Trophoblast cell (in vitro differentiated cells and primary cell): ENCODE results near the gene AGAP1.

Source experiments
- DNase-seq, 2 donors: peaks; one replicate each; pipeline ENCODE4 v3.0.0-alpha.2; 2016
- H2AFZ ChIP-seq: 2 replicates; pipeline ENCODE4 v1.6.1; 2013; ENCODE audit warnings: low read length, moderate library complexity, mild to moderate bottlenecking; ENCODE audit not compliant: insufficient read depth, poor library complexity
- H2AK5ac ChIP-seq: 2 replicates; pipeline ENCODE4 v1.6.1; 2013; ENCODE audit warnings: mild to moderate bottlenecking, low read length
- H2BK120ac ChIP-seq: 2 replicates; pipeline ENCODE4 v1.6.1; 2013; ENCODE audit warnings: low read length, mild to moderate bottlenecking, moderate library complexity; ENCODE audit not compliant: insufficient read depth, poor library complexity
- H2BK12ac ChIP-seq: 2 replicates; pipeline ENCODE4 v1.6.1; 2013; ENCODE audit warnings: mild to moderate bottlenecking, low read length, moderate library complexity
- H2BK5ac ChIP-seq: 2 replicates; pipeline ENCODE4 v1.6.1; 2013; ENCODE audit warnings: low read length, low read depth, moderate library complexity, mild to moderate bottlenecking; ENCODE audit not compliant: poor library complexity
- H3K14ac ChIP-seq: 2 replicates; pipeline ENCODE4 v1.6.1; 2013; ENCODE audit warnings: mild to moderate bottlenecking, low read length
- H3K18ac ChIP-seq: 2 replicates; pipeline ENCODE4 v1.6.1; 2013; ENCODE audit warnings: mild to moderate bottlenecking, low read length
- H3K23ac ChIP-seq: 2 replicates; pipeline ENCODE4 v1.6.1; 2013; ENCODE audit warnings: low read length
- H3K27ac ChIP-seq: 2 replicates; pipeline ENCODE4 v1.5.1; 2013; ENCODE audit warnings: low read depth, mild to moderate bottlenecking, inconsistent platforms, low read length, moderate library complexity
- H3K27me3 ChIP-seq: 2 replicates; pipeline ENCODE4 v1.6.1; 2013; ENCODE audit warnings: inconsistent platforms, mild to moderate bottlenecking, low read length, moderate library complexity; ENCODE audit not compliant: insufficient read depth
- H3K36me3 ChIP-seq, 2 experiments: 1 replicate in 1 of 2; 2 replicates in 1 of 2; pipeline ENCODE4 v1.6.1; 2013; ENCODE audit warnings: low read length in 2 of 2, mild to moderate bottlenecking in 2 of 2, moderate library complexity in 1 of 2; ENCODE audit not compliant: insufficient read depth in 2 of 2, control insufficient read depth in 1 of 2
- H3K4ac ChIP-seq: 2 replicates; pipeline ENCODE4 v1.6.1; 2013; ENCODE audit warnings: low read depth, mild to moderate bottlenecking, low read length, moderate library complexity
- H3K4me1 ChIP-seq, 2 experiments: 1 replicate in 1 of 2; 2 replicates in 1 of 2; pipeline ENCODE4 v1.6.1; 2013; ENCODE audit warnings: low read length in 2 of 2, mild to moderate bottlenecking in 2 of 2, moderate library complexity in 1 of 2; ENCODE audit not compliant: insufficient read depth in 2 of 2, control insufficient read depth in 1 of 2
- H3K4me2 ChIP-seq: 2 replicates; pipeline ENCODE4 v1.6.1; 2013; ENCODE audit warnings: inconsistent platforms, mild to moderate bottlenecking, low read length, moderate library complexity
- H3K4me3 ChIP-seq: 2 replicates; pipeline ENCODE4 v1.5.1; 2013; ENCODE audit warnings: mild to moderate bottlenecking, low read depth, low read length, inconsistent platforms
- H3K79me1 ChIP-seq: one replicate; pipeline ENCODE4 v1.6.1; 2013; ENCODE audit warnings: low read length
- H3K79me2 ChIP-seq: 2 replicates; pipeline ENCODE4 v1.6.1; 2013; ENCODE audit warnings: low read length, mild to moderate bottlenecking; ENCODE audit not compliant: control insufficient read depth, insufficient read depth, poor library complexity
- H3K9ac ChIP-seq: 2 replicates; pipeline ENCODE4 v1.6.1; 2013; ENCODE audit warnings: mild to moderate bottlenecking, low read length
- H3K9me3 ChIP-seq: 2 replicates; pipeline ENCODE4 v1.6.1; 2013; ENCODE audit warnings: low read depth, mild to moderate bottlenecking, control low read depth, inconsistent platforms, low read length; ENCODE audit not compliant: insufficient read depth
- H4K12ac ChIP-seq: 2 replicates; pipeline ENCODE4 v1.6.1; 2013; ENCODE audit warnings: low read depth, mild to moderate bottlenecking, low read length, moderate library complexity
- H4K8ac ChIP-seq: 2 replicates; pipeline ENCODE4 v1.6.1; 2013; ENCODE audit warnings: low read depth, mild to moderate bottlenecking, low read length, moderate library complexity
- H4K91ac ChIP-seq: one replicate; pipeline ENCODE4 v1.6.1; 2013; ENCODE audit warnings: low read depth, mild to moderate bottlenecking, low read length, moderate library complexity
- WGBS: extraction: QIAGEN DNeasy Blood & Tissue Kit; methylation state at CpG from one replicate; pipeline ENCODE4 v1.1.7; 2013; ENCODE audit warnings: missing lambda C conversion rate; ENCODE audit not compliant: insufficient read length, insufficient coverage; ENCODE audit errors: extremely low coverage; 5-methylcytosine and 5-hydroxymethylcytosine counted together

The AGAP1 gene

GRCh38 chr2:235770909-235771820 lies 277.3 kb downstream of the AGAP1 start:
- no peak overlapping the region for H3K27ac ChIP-seq
- no peak overlapping the region for H3K14ac ChIP-seq
- H2AFZ ChIP-seq: no peak overlapping the region
- H3K36me3 ChIP-seq: peaks cover 0 to 1% of the 10 kb centered on the region in 2 experiments
- no CpG with 5 or more reads among the region's 23 CpGs for WGBS
- H3K4ac ChIP-seq: no peak overlapping the region
- no peak overlapping the region for H3K4me3 ChIP-seq
- no peak overlapping the region for H3K9ac ChIP-seq
- no peaks in the 10 kb centered on the region for H3K9me3 ChIP-seq
- H3K27me3 ChIP-seq: no peaks in the 10 kb centered on the region
- H2AK5ac ChIP-seq: no peak overlapping the region
- H3K79me1 ChIP-seq: no peaks in the 10 kb centered on the region
- no peak overlapping the region for H3K18ac ChIP-seq
- no peak overlapping the region for H3K4me2 ChIP-seq
- no peak overlapping the region for H4K8ac ChIP-seq
- H3K23ac ChIP-seq: no peak overlapping the region
- no peaks in the 10 kb centered on the region for H3K79me2 ChIP-seq
- H4K91ac ChIP-seq: no peak overlapping the region
- no peak overlapping the region for H4K12ac ChIP-seq
- H3K4me1 ChIP-seq: no peaks in the 10 kb centered on the region
- H2BK120ac ChIP-seq: no peak overlapping the region
- H2BK12ac ChIP-seq: no peak overlapping the region
- no peak for DNase-seq
- H2BK5ac ChIP-seq: no peak overlapping the region

DNA sequence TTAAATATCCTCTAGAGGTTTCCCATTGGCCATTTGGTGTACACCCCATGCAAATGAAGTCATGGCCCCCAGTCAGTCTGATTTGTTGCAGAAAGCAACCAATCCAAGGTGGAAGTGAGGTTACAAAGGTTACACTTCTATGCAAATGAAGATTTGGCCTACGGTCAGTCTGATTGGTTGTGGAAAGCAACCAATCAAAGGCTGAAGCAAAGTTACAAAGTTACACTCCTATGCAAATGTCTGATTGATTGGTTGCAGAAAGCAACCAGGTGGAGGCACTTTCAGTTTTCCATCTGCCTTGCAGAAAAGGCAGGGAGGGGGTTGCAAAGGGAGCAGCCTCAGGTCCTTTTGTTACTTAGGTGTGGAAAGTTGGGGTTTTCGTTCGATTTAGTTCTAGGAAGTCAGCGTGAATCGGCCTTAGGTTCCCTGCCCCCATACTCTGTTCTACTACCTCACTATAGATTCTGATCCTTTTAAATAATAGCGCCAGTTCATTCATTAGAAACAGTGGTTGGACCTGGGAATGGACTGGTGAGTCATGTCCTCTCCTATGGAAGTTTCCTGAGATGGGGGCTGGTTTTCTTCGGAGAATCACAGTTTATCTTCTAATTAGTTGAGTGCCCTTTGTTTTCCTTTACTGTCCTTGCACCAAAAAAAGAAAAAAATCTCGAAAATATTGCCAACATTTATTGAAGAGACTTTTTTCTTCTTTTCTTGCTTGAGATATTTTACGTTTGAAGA lies 279.5 kb downstream of the AGAP1 start:
- H3K23ac ChIP-seq: no peak overlapping the region
- H2BK120ac ChIP-seq: no peak overlapping the region
- no peak overlapping the region for H4K8ac ChIP-seq
- no peak for DNase-seq
- H3K4me3 ChIP-seq: no peak overlapping the region
- no peak overlapping the region for H2AK5ac ChIP-seq
- no peak overlapping the region for H4K91ac ChIP-seq
- H3K27me3 ChIP-seq: no peaks in the 10 kb centered on the region
- no peaks in the 10 kb centered on the region for H3K79me1 ChIP-seq
- no peak overlapping the region for H3K4ac ChIP-seq
- H3K4me1 ChIP-seq: peaks cover 0 to 2% of the 10 kb centered on the region in 2 experiments
- H3K18ac ChIP-seq: no peak overlapping the region
- H2BK5ac ChIP-seq: no peak overlapping the region
- no peak overlapping the region for H2BK12ac ChIP-seq
- no peak overlapping the region for H3K4me2 ChIP-seq
- no peak overlapping the region for H3K14ac ChIP-seq
- no peaks in the 10 kb centered on the region for H3K79me2 ChIP-seq
- no peak overlapping the region for H2AFZ ChIP-seq
- H3K27ac ChIP-seq: no peak overlapping the region
- no CpG with 5 or more reads among the region's 9 CpGs for WGBS
- H3K9me3 ChIP-seq: no peaks in the 10 kb centered on the region
- H4K12ac ChIP-seq: no peak overlapping the region
- H3K9ac ChIP-seq: no peak overlapping the region
- H3K36me3 ChIP-seq: peaks cover 0 to 1% of the 10 kb centered on the region in 2 experiments

DNA sequence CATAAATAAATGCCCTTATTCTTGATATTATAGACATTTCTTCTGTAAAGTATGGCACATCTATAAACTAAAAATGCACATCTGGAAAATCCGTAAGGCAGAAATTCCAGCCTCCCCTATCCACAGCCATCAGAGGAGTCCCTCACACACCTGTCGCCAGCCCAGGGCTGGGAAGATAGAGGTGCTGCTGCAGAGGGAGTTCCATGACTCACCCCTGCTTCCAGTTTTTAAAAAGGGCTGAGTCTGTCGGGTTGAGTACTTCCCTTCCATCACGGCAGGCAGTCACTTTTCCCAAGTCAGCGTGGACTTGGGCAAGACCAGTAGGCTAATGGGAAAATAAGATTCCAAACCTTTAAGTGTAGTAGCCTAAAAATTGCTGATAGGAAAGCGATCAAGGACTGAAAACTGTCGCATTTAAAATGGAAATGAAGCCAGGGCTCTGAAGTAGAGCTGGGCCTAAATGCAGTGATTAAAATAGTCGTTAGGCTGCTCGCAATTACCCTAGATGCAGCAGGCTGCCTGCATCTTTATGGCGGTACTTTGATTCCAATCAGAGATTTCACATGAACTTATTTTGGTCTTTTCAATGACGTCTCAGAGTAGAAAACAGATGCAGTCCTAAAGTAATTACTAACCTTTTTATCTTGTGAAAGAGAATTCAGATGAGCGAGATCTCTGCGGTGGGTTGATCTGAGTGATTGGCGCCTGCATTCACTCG lies 280.5 kb downstream of the AGAP1 start:
- no peak overlapping the region for H2BK5ac ChIP-seq
- no peak overlapping the region for H2BK12ac ChIP-seq
- H3K79me1 ChIP-seq: no peaks in the 10 kb centered on the region
- no peak overlapping the region for H2BK120ac ChIP-seq
- H3K4ac ChIP-seq: no peak overlapping the region
- no peak overlapping the region for H3K14ac ChIP-seq
- no peak overlapping the region for H3K23ac ChIP-seq
- H3K4me1 ChIP-seq: peaks cover 0 to 2% of the 10 kb centered on the region in 2 experiments
- H4K91ac ChIP-seq: no peak overlapping the region
- no peak overlapping the region for H2AK5ac ChIP-seq
- H3K4me2 ChIP-seq: no peak overlapping the region
- no peaks in the 10 kb centered on the region for H3K27me3 ChIP-seq
- DNase-seq: no peak
- no peak overlapping the region for H3K9ac ChIP-seq
- H3K9me3 ChIP-seq: no peaks in the 10 kb centered on the region
- no peaks in the 10 kb centered on the region for H3K79me2 ChIP-seq
- no peak overlapping the region for H3K27ac ChIP-seq
- no CpG with 5 or more reads among the region's 15 CpGs for WGBS
- H2AFZ ChIP-seq: no peak overlapping the region
- H3K4me3 ChIP-seq: no peak overlapping the region
- H4K8ac ChIP-seq: no peak overlapping the region
- H3K18ac ChIP-seq: no peak overlapping the region
- H3K36me3 ChIP-seq: peaks cover 1 to 3% of the 10 kb centered on the region in 2 experiments
- no peak overlapping the region for H4K12ac ChIP-seq

DNA sequence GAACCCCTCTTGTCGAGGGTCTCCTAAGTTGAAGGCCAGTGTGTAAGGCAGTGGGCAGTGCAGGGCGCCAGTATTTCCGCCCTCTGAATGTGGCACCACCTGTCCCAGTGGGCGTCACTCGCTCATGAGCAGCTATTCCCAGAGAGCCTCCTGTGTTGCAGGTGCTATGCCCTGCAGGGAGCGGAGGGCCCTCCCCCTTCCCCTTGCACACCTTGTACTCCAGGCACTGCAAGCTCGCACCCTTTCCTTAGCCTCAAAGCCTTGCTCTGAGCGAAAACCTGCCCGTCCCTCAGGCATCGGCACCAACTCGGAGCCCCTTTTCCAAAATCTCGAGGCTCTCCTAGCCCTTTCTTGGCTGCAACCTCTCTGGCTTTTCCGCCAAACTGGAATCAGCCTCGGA lies 282.7 kb downstream of the AGAP1 start:
- Histone ChIP-seq H3K79me2 (no peaks in the 10 kb centered on the region), H3K79me1 (no peaks in the 10 kb centered on the region), H3K9me3 (no peaks in the 10 kb centered on the region), H2BK120ac (no peak overlapping the region), H3K4me3 (no peak overlapping the region), H4K8ac (no peak overlapping the region), H3K36me3 (peaks cover 0 to 3% of the 10 kb centered on the region in 2 experiments), H4K91ac (no peak overlapping the region), H3K4me2 (no peak overlapping the region), H3K27me3 (no peaks in the 10 kb centered on the region), H2BK12ac (no peak overlapping the region), H3K27ac (no peak overlapping the region), H3K23ac (no peak overlapping the region), H2AFZ (no peak overlapping the region), H3K4ac (no peak overlapping the region), H3K4me1 (peaks cover 0 to 2% of the 10 kb centered on the region in 2 experiments), H3K9ac (no peak overlapping the region), H3K14ac (no peak overlapping the region), H4K12ac (no peak overlapping the region), H2BK5ac (no peak overlapping the region), H2AK5ac (no peak overlapping the region), H3K18ac (no peak overlapping the region)
- WGBS: no CpG with 5 or more reads among the region's 14 CpGs
- no peak for DNase-seq
